CD14-positive monocyte (primary cell): ENCODE measurements around the gene HEBP1. TPM values are rescaled to one million over a fixed set of nuclear protein-coding genes. Genes with fewer than 3 reads are reported as not detected.

ENCODE experiments used
- DNase-seq, 3 donors: peaks; one replicate each; pipeline ENCODE4 v3.0.0-alpha.2; 2011 to 2022
- H2AFZ ChIP-seq: 2 replicates; pipeline ENCODE4 v1.6.0; 2012; ENCODE audit warnings: mild to moderate bottlenecking, low read depth, low read length, inconsistent platforms; ENCODE audit not compliant: insufficient read depth, poor library complexity, severe bottlenecking
- H3K27ac ChIP-seq, 2 donors: 1 replicate in 1 of 2; 2 replicates in 1 of 2; pipeline ENCODE4 v1.5.1; 2012 to 2013; ENCODE audit warnings: low read length in 2 of 2, control low read depth in 1 of 2, inconsistent platforms in 1 of 2, low read depth in 1 of 2, mild to moderate bottlenecking in 1 of 2
- H3K27me3 ChIP-seq, 2 donors: one replicate each; pipeline versions ENCODE4 v1.6.0 to v1.6.1; 2011 to 2013; ENCODE audit warnings: low read length in 2 of 2; ENCODE audit not compliant: control insufficient read depth in 2 of 2, insufficient read depth in 2 of 2
- H3K36me3 ChIP-seq, 2 donors: replicated peaks in 1 of 2; 1 replicate in 1 of 2; 2 replicates in 1 of 2; pipeline versions ENCODE4 v1.5.1 to v1.6.1; 2012 to 2013; ENCODE audit warnings: low read length in 2 of 2, control low read depth in 1 of 2, inconsistent platforms in 1 of 2, mild to moderate bottlenecking in 1 of 2; ENCODE audit not compliant: insufficient read depth in 2 of 2, control insufficient read depth in 1 of 2
- H3K4me1 ChIP-seq, 2 donors: 1 replicate in 1 of 2; 2 replicates in 1 of 2; pipeline versions ENCODE4 v1.5.1 to v1.6.1; 2012 to 2013; ENCODE audit warnings: low read length in 2 of 2, control low read depth in 1 of 2, inconsistent platforms in 1 of 2, mild to moderate bottlenecking in 1 of 2, moderate library complexity in 1 of 2; ENCODE audit not compliant: insufficient read depth in 2 of 2, control insufficient read depth in 1 of 2
- H3K4me2 ChIP-seq: replicated peaks from 2 replicates; pipeline ENCODE3; 2012; ENCODE audit warnings: low read length, moderate library complexity, mild to moderate bottlenecking; ENCODE audit not compliant: poor library complexity, severe bottlenecking; ENCODE audit errors: extremely low read depth
- H3K4me3 ChIP-seq, 3 experiments: fragments of 200-600 bp in 1 of 3; sonication (generic) in 1 of 3; replicated peaks in 1 of 3; 1 replicate in 2 of 3; 2 replicates in 1 of 3; pipeline ENCODE4 v1.5.1; 2011 to 2013; ENCODE audit warnings: low read length in 3 of 3, mild to moderate bottlenecking in 3 of 3, control low read depth in 2 of 3, low read depth in 2 of 3, inconsistent platforms in 1 of 3, moderate library complexity in 1 of 3
- H3K79me2 ChIP-seq: 2 replicates; pipeline ENCODE4 v1.6.0; 2012; ENCODE audit warnings: mild to moderate bottlenecking, control low read depth, inconsistent platforms, low read length, moderate library complexity; ENCODE audit not compliant: insufficient read depth
- H3K9ac ChIP-seq: 2 replicates; pipeline ENCODE4 v1.6.0; 2017; ENCODE audit warnings: low read length, mild to moderate bottlenecking; ENCODE audit not compliant: insufficient read depth, poor library complexity, severe bottlenecking
- H3K9me3 ChIP-seq, 2 donors: replicated peaks in 1 of 2; 1 replicate in 1 of 2; 2 replicates in 1 of 2; pipeline versions ENCODE4 v1.5.1 to v1.6.1; 2012 to 2013; ENCODE audit warnings: low read length in 2 of 2, control low read depth in 1 of 2; ENCODE audit not compliant: control insufficient read depth in 1 of 2, insufficient read depth in 1 of 2
- H4K20me1 ChIP-seq: 2 replicates; pipeline ENCODE4 v1.6.0; 2012; ENCODE audit warnings: mild to moderate bottlenecking, low read length, control low read depth, moderate library complexity; ENCODE audit not compliant: insufficient read depth
- H3K27ac Mint-ChIP-seq, 7 donors: one replicate each; pipeline ENCODE4 v1.8.0; 2020; ENCODE audit warnings: mild to moderate bottlenecking in 7 of 7, mixed read lengths in 7 of 7, moderate library complexity in 6 of 7, inconsistent platforms in 2 of 7
- H3K27me3 Mint-ChIP-seq, 3 donors: one replicate each; pipeline ENCODE4 v1.8.0; 2021 to 2022; ENCODE audit warnings: low read depth in 3 of 3, mild to moderate bottlenecking in 3 of 3, mixed read lengths in 3 of 3, moderate library complexity in 3 of 3, inconsistent platforms in 1 of 3
- H3K36me3 Mint-ChIP-seq, 2 donors: one replicate each; pipeline ENCODE4 v1.8.0; 2020; ENCODE audit warnings: mixed read lengths in 2 of 2, inconsistent platforms in 1 of 2, mild to moderate bottlenecking in 1 of 2
- H3K4me1 Mint-ChIP-seq: one replicate; pipeline ENCODE4 v1.8.0; 2020; ENCODE audit warnings: mild to moderate bottlenecking, mixed read lengths
- H3K4me3 Mint-ChIP-seq, 2 donors: one replicate each; pipeline ENCODE4 v1.8.0; 2020; ENCODE audit warnings: mild to moderate bottlenecking in 2 of 2, mixed read lengths in 2 of 2, moderate library complexity in 1 of 2
- H3K9me3 Mint-ChIP-seq, 7 donors: one replicate each; pipeline ENCODE4 v1.8.0; 2020 to 2022; ENCODE audit warnings: mixed read lengths in 7 of 7, mild to moderate bottlenecking in 6 of 7, moderate library complexity in 6 of 7, inconsistent platforms in 2 of 7
- CTCF ChIP-seq: fragments of 200-600 bp; IDR thresholded peaks from one replicate; pipeline ENCODE4 v1.8.0; 2022; ENCODE audit warnings: antibody characterized with exemption, mild to moderate bottlenecking
- WGBS: methylation state at CpG from one replicate; pipeline ENCODE4 v1.1.5; 2013; ENCODE audit warnings: missing lambda C conversion rate; ENCODE audit not compliant: insufficient coverage; 5-methylcytosine and 5-hydroxymethylcytosine counted together
- intact Hi-C, 2 donors: fragments of 100-400 bp; cut with micrococcal nuclease; formaldehyde crosslinking; loops; one replicate each; pipeline versions ENCODE4 v1.15.0 to v1.15.1; 2023
- polyA plus RNA-seq, 3 donors: library from polyadenylated mRNA; depleted of rRNA in 1 of 3; unstranded in 2 of 3; stranded (reverse) in 1 of 3; fragments of 300-500 nt in 2 of 3; fragments of >200 nt in 1 of 3; fragmentation: Illumina TruSeq in 2 of 3; gene quantifications; 1 replicate in 2 of 3; 2 replicates in 1 of 3; pipeline ENCODE4 v1.2.3, GENCODE V29; 2012 to 2021

The HEBP1 gene
- polyA plus RNA-seq, 3 donors: 33.4 to 89.3 (median 71.3) TPM

- WGBS: 95% methylated on average over 5 of the region's 7 CpGs
- no peaks in the 10 kb centered on the region for H3K9me3 ChIP-seq
- H3K9me3 Mint-ChIP-seq: peaks cover 0 to 2% (median 0%) of the 10 kb centered on the region in 7 donors
- peaks cover 0 to 4% (median 3%) of the 10 kb centered on the region in 3 donors for H3K27me3 Mint-ChIP-seq
- TF ChIP-seq CTCF: no peak
- H3K36me3 ChIP-seq: no peaks in the 10 kb centered on the region
- H3K9ac ChIP-seq: no peak overlapping the region
- H3K79me2 ChIP-seq: peaks cover 2% of the 10 kb centered on the region
- H2AFZ ChIP-seq: no peak overlapping the region
- no peaks in the 10 kb centered on the region for H4K20me1 ChIP-seq
- H3K27ac ChIP-seq: no peak overlapping the region
- H3K4me2 ChIP-seq: no peak overlapping the region
- no peak overlapping the region for H3K4me3 Mint-ChIP-seq
- no peak overlapping the region for H3K27ac Mint-ChIP-seq
- no peak for DNase-seq
- H3K27me3 ChIP-seq: no peaks in the 10 kb centered on the region
- H3K4me3 ChIP-seq: no peak overlapping the region
- intact Hi-C loops: no loop called here
- H3K36me3 Mint-ChIP-seq: peaks cover 0 to 5% of the 10 kb centered on the region in 2 donors
- peaks cover 0 to 2% of the 10 kb centered on the region in 2 donors for H3K4me1 ChIP-seq
- H3K4me1 Mint-ChIP-seq: peaks cover 18% of the 10 kb centered on the region
These were observed 7.6 kb upstream of the HEBP1 start for GRCh38 chr12:13007496-13008233.

DNA sequence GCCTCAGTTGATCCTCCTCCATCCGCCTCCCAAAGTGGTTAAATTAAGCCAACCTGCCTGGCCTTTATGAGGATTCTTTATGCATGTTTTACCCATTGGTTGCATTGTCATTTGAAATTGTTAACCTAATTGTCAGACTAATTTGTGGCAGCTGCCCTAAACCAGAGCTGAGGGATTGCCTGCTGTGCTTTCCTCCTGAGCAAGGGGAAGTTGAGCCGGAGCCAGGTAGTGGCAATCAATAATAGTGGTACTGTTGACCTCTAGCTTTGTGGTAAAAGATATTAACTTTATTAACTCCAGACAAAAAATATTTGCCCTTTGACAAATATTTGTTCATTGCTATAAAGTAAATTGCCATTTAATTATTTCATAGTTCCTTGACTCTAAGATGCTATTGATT, 5.6 kb upstream of the HEBP1 start:
- H3K79me2 ChIP-seq: peaks cover 9% of the 10 kb centered on the region
- no peak overlapping the region for H3K4me2 ChIP-seq
- no peak overlapping the region for H3K4me3 ChIP-seq
- peaks cover 32% of the 10 kb centered on the region for H3K4me1 Mint-ChIP-seq
- no peak for TF ChIP-seq CTCF
- no peak overlapping the region for H3K27ac Mint-ChIP-seq
- H4K20me1 ChIP-seq: no peaks in the 10 kb centered on the region
- no peak overlapping the region for H2AFZ ChIP-seq
- no peak for DNase-seq
- no peaks in the 10 kb centered on the region for H3K27me3 ChIP-seq
- WGBS: no CpG with 5 or more reads among the region's 2 CpGs
- no peaks in the 10 kb centered on the region for H3K9me3 ChIP-seq
- H3K4me3 Mint-ChIP-seq: no peak overlapping the region
- H3K36me3 Mint-ChIP-seq: peaks cover 3 to 8% of the 10 kb centered on the region in 2 donors
- H3K9me3 Mint-ChIP-seq: peaks cover 0 to 2% (median 0%) of the 10 kb centered on the region in 7 donors
- H3K9ac ChIP-seq: no peak overlapping the region
- H3K27me3 Mint-ChIP-seq: peaks cover 0 to 3% (median 2%) of the 10 kb centered on the region in 3 donors
- no peaks in the 10 kb centered on the region for H3K36me3 ChIP-seq
- H3K27ac ChIP-seq: no peak overlapping the region
- H3K4me1 ChIP-seq: peaks cover 11 to 18% of the 10 kb centered on the region in 2 donors
- intact Hi-C loops: no loop called here
